GM21515 (cell line): ENCODE measurements around the gene ACBD3.
"Not testable (repeated sequence)": the region's sequence is repeated elsewhere in the genome, so short reads cannot be mapped to it uniquely, and the experiment has no call there.

Experiments
- ATAC-seq: cut with Tn5 transposase; IDR thresholded peaks from one replicate; pipeline ENCODE4 v1.9.1; 2021; ENCODE audit not compliant: unreplicated experiment

The ACBD3 gene

GRCh38 chr1:226186124-226187018 lies at the start of gene ACBD3:
Gene ACBD3, minus strand, starts transcription at chr1:226186741. Its CDS starts 66 bp downstream, at chr1:226186675.
- peak; percentile 95 for ATAC-seq

- ATAC-seq = no peak
These were observed 47.3 kb upstream of the ACBD3 start for GRCh38 chr1:226233806-226234205.

- no peak for ATAC-seq
These were observed 46.8 kb upstream of the ACBD3 start for GRCh38 chr1:226233293-226233692.

GRCh38 chr1:226226601-226227000 lies 40.1 kb upstream of the ACBD3 start:
- peak; percentile 55 for ATAC-seq

- peak; percentile 60 for ATAC-seq
These were observed 37.3 kb upstream of the ACBD3 start for GRCh38 chr1:226223786-226224244.

- ATAC-seq = peak; percentile 4
These were observed 36.7 kb upstream of the ACBD3 start, which contains the start of gene MIXL1 for GRCh38 chr1:226223157-226223785. Gene MIXL1, plus strand, starts transcription at chr1:226223664. Its CDS starts 18 bp downstream, at chr1:226223682.

- no peak for ATAC-seq
These were observed 36.1 kb upstream of the ACBD3 start for GRCh38 chr1:226222686-226223085.

- no peak for ATAC-seq
These were observed 34.1 kb upstream of the ACBD3 start for GRCh38 chr1:226220473-226221189.

GRCh38 chr1:226217273-226217672 lies 30.7 kb upstream of the ACBD3 start:
- no peak for ATAC-seq

GRCh38 chr1:226216056-226216455 lies 29.5 kb upstream of the ACBD3 start:
- ATAC-seq = no peak

GRCh38 chr1:226215239-226215638 lies 28.7 kb upstream of the ACBD3 start:
- no peak for ATAC-seq

DNA sequence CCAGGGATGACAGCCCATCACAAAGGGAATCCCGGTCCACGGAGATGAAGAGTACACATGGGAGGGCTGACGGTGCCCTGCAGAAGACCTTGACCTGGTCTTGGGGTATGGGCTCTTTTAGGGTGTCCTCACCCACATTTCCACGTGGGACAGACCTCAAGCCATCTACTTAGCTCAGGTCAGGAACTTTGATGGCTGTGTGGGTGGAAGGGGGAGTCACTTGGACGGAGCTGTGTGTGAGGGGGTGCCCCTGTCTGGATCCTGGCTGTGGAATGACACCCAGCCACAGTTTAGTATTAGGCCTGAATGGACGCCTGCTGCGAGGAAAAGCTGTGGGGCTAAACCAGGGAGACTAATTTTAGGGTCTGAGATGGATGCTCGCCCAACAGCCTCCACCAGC lies 26.0 kb upstream of the ACBD3 start:
- ATAC-seq = no peak

GRCh38 chr1:226211181-226211821 lies 24.8 kb upstream of the ACBD3 start:
- ATAC-seq = no peak

- no peak for ATAC-seq
These were observed 24.1 kb upstream of the ACBD3 start for GRCh38 chr1:226210571-226211176.

- no peak for ATAC-seq
These were observed 22.9 kb upstream of the ACBD3 start for GRCh38 chr1:226209307-226210059.

DNA sequence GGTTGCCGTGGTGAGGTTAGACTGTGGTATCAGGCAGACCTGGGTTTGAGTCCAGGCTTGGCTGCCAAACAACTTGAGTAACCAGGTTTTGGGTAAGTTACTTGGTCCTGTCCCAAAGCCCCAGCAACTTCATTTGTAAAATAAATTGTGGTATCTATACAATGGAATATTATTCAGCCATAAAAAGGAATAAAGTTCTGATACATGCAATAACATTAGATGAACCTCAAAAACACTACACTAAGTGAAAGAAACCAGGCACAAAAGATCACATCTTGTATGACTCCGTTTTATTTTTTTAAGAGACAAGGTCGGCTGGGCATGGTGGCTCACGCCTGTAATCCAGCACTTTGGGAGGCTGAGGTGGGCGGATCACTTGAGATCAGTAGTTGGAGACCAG lies 20.5 kb upstream of the ACBD3 start:
- no peak for ATAC-seq

GRCh38 chr1:226204198-226204597 lies 17.7 kb upstream of the ACBD3 start:
- ATAC-seq = no peak

GRCh38 chr1:226203655-226204054 lies 17.1 kb upstream of the ACBD3 start:
- no peak for ATAC-seq

DNA sequence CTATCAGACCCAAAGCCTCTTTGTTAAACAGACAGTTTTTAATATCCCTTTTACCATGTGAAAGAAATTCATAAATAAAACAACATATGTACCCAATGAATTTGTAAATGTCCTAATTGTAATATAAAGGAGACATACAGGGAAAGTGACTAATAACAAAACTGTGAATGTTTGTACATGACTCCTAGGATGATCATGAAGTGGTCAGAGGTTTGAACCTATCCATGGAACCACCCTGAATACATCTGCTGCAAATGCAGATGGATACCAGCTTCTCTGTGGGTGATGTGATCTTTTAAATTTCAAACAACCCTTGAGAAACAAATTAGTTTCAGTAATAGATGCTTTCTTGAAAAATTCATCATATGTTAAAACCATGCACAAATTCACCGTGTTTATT lies 16.7 kb upstream of the ACBD3 start:
- ATAC-seq = no peak

GRCh38 chr1:226202666-226203065 lies 16.1 kb upstream of the ACBD3 start:
- not testable (repeated sequence) for ATAC-seq
